Testis (tissue), 3 donors: Measurements from ENCODE around the gene WNK2. TPM values are rescaled to one million over a fixed set of nuclear protein-coding genes. Genes with fewer than 3 reads are reported as not detected.

Experiments used
- DNase-seq: peaks from one replicate; pipeline ENCODE4 v3.0.0-alpha.2; 2019
- H3K27ac ChIP-seq, 2 donors: fragments of 200-600 bp; sonication (generic); one replicate each; pipeline ENCODE4 v1.5.1; 2019
- H3K27me3 ChIP-seq: fragments of 200-600 bp; sonication (generic); one replicate; pipeline ENCODE4 v1.5.1; 2019
- H3K36me3 ChIP-seq: fragments of 200-600 bp; sonication (generic); one replicate; pipeline ENCODE4 v1.5.1; 2017; ENCODE audit warnings: low read depth; ENCODE audit errors: missing control alignments
- H3K4me1 ChIP-seq: fragments of 200-600 bp; sonication (generic); one replicate; pipeline ENCODE4 v1.5.1; 2019
- H3K4me3 ChIP-seq, 2 donors: fragments of 200-600 bp; sonication (generic); one replicate each; pipeline ENCODE4 v1.5.1; 2017 to 2019
- H3K9me3 ChIP-seq: fragments of 200-600 bp; sonication (generic); one replicate; pipeline ENCODE4 v1.5.1; 2017
- POLR2A ChIP-seq: fragments of 450-650 bp; IDR thresholded peaks from one replicate; pipeline ENCODE4 v1.6.1; 2017; ENCODE audit warnings: antibody characterized with exemption, mild to moderate bottlenecking, moderate library complexity
- WGBS, 2 donors: methylation state at CpG; one replicate each; pipeline ENCODE4 v1.1.5; 2018; 5-methylcytosine and 5-hydroxymethylcytosine counted together
- intact Hi-C: fragments of 100-400 bp; cut with DNase I; formaldehyde crosslinking; loops from one replicate; pipeline ENCODE4 v1.15.1; 2023; ENCODE audit warnings: low total_unique reads
- polyA plus RNA-seq: library from polyadenylated mRNA; stranded (reverse); fragments of 350-450 nt; fragmentation: Illumina TruSeq; extraction: RNeasy Lipid Tissue Mini Kit (QIAGEN cat#74804); gene quantifications from one replicate; pipeline ENCODE4 v1.2.3, GENCODE V29; 2014; ENCODE audit warnings: low read depth, low replicate concordance; ENCODE audit not compliant: insufficient read depth
- total RNA-seq, 2 donors: library from RNA; depleted of rRNA; stranded (reverse); fragments of >200 nt; gene quantifications; one replicate each; pipeline ENCODE4 v1.2.3, GENCODE V29; 2016
- TF ChIP-seq, protein P1 (sequence below), 3 experiments: fragments of 450-650 bp in 2 of 3; fragments of 200-600 bp in 1 of 3; sonication (generic) in 1 of 3; IDR thresholded peaks; one replicate each; pipeline ENCODE4 v1.5.1; 2016 to 2019; ENCODE audit warnings: antibody characterized with exemption in 3 of 3, mild to moderate bottlenecking in 2 of 3, moderate library complexity in 1 of 3

The WNK2 gene
- total and polyA plus RNA-seq, 3 donors from 2014 or later = 29.0 to 91.1 (median 50.5) TPM

DNA sequence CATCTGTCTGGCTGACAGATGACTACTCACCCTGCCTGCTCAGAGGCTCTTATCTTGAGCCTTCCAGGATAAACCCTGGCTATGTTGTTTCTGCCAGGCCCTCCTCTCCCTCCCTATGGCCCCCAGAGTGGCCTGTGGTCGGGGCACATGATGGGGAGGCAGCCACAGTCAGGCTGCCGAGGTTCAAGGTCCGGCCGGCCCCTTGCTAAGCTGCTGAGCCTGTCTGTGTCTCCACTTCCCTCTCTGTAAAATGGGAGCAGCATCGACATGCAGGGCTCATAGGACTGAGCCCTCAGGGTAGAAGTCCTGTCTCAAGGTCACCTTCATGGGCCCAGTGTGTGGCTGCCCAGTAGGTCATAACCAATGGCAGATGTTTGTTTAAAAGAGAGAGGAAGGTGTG is 28.5 kb downstream of the WNK2 start:
- TF ChIP-seq POLR2A = no peak
- TF ChIP-seq, protein P1, sequence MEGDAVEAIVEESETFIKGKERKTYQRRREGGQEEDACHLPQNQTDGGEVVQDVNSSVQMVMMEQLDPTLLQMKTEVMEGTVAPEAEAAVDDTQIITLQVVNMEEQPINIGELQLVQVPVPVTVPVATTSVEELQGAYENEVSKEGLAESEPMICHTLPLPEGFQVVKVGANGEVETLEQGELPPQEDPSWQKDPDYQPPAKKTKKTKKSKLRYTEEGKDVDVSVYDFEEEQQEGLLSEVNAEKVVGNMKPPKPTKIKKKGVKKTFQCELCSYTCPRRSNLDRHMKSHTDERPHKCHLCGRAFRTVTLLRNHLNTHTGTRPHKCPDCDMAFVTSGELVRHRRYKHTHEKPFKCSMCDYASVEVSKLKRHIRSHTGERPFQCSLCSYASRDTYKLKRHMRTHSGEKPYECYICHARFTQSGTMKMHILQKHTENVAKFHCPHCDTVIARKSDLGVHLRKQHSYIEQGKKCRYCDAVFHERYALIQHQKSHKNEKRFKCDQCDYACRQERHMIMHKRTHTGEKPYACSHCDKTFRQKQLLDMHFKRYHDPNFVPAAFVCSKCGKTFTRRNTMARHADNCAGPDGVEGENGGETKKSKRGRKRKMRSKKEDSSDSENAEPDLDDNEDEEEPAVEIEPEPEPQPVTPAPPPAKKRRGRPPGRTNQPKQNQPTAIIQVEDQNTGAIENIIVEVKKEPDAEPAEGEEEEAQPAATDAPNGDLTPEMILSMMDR (IDR thresholded peaks at IDR 0.05) = no peak
- 80 to 95% methylated on average over 3 to 5 of the region's 5 CpGs for WGBS, 2 donors
- H3K27me3 ChIP-seq = no peaks in the 10 kb centered on the region
- intact Hi-C loops = no loop called here
- peaks cover 4% of the 10 kb centered on the region for H3K4me1 ChIP-seq
- no peak for DNase-seq
- H3K9me3 ChIP-seq = no peaks in the 10 kb centered on the region
- H3K36me3 ChIP-seq = no peaks in the 10 kb centered on the region
- no peak overlapping the region for H3K27ac ChIP-seq
- H3K4me3 ChIP-seq = no peak overlapping the region

DNA sequence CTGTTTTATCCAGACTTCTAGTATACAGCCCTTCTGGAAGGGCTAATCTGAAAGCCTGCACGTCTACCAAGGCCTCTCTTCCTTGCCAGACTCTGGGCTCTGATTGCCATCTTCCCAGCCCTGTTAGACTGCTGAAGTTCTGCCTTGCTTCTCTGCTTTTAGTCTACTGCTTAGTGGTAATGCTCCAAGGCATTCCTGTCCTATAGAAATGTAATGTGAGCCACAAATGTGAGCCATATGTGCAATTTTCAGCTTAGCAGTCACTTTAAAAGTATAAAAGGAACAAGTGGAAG is 32.1 kb downstream of the WNK2 start:
- no peak for TF ChIP-seq POLR2A
- TF ChIP-seq, protein P1 (IDR thresholded peaks at IDR 0.05) = no peak

DNA sequence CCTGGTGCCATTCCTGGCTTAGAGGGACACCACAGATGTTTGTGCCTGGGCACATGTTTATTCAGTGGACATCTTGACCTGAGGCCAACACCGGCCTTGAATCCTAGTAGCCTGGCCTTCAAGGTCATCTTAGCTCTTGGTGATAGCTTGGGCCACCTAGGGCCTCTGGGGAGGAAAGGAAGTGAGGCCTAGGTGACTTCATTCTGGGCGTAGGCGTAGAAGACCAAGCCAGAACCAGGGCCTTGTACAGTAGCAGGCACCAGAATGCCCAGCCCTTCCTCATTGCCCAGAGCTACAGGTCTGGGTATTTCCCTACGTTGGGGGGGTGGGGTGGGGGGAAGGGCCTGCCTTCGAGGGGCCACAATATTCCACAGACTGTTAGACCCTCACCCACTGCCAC is 33.8 kb downstream of the WNK2 start:
- H3K4me3 ChIP-seq = no peak overlapping the region
- H3K27ac ChIP-seq = no peak overlapping the region
- no peaks in the 10 kb centered on the region for H3K9me3 ChIP-seq
- H3K27me3 ChIP-seq = no peaks in the 10 kb centered on the region
- no peaks in the 10 kb centered on the region for H3K36me3 ChIP-seq
- no peak for TF ChIP-seq POLR2A
- TF ChIP-seq, protein P1 (IDR thresholded peaks at IDR 0.05) = no peak
- no peak for DNase-seq
- H3K4me1 ChIP-seq = no peaks in the 10 kb centered on the region
- 80 to 83% methylated on average over 1 to 5 of the region's 5 CpGs for WGBS, 2 donors
- intact Hi-C loops = no loop called here

More for the DNA sequence above, 32.1 kb downstream of the WNK2 start:
- DNase-seq = no peak
- WGBS, 2 donors = 77 to 88% methylated on average over 1 of the region's 1 CpG
- H3K27ac ChIP-seq = no peak overlapping the region
- intact Hi-C loops = no loop called here
- no peaks in the 10 kb centered on the region for H3K4me1 ChIP-seq
- H3K9me3 ChIP-seq = no peaks in the 10 kb centered on the region
- no peaks in the 10 kb centered on the region for H3K27me3 ChIP-seq
- no peak overlapping the region for H3K4me3 ChIP-seq
- no peaks in the 10 kb centered on the region for H3K36me3 ChIP-seq

DNA sequence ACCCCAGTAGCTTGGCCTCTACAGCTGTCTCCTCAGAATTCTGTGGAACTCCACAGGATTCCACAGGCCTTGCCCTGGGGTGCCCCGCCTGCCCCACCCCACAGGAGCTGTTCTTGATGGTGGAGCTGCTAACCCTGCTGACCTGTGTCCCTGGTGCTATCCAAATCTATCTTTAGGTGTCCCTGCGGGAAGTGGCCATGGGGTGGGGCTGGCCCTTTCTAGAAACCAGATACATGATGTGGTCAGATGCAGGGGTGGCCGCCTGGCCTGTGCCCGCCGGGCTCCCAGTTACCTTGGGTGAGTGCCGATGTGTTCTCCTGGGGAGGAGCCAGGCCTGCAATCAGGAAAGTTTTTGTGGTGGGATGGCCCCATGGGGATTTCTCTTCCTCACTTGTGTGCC is 34.2 kb downstream of the WNK2 start:
- intact Hi-C loops = no loop called here
- Histone ChIP-seq H3K27me3 (no peaks in the 10 kb centered on the region), H3K4me3 (no peak overlapping the region), H3K9me3 (no peaks in the 10 kb centered on the region), H3K27ac (no peak overlapping the region), H3K36me3 (no peaks in the 10 kb centered on the region), H3K4me1 (no peaks in the 10 kb centered on the region)
- 93 to 96% methylated on average over 5 to 6 of the region's 6 CpGs for WGBS, 2 donors
- DNase-seq = no peak
- TF ChIP-seq POLR2A = no peak
- TF ChIP-seq, protein P1 (IDR thresholded peaks at IDR 0.05) = no peak

DNA sequence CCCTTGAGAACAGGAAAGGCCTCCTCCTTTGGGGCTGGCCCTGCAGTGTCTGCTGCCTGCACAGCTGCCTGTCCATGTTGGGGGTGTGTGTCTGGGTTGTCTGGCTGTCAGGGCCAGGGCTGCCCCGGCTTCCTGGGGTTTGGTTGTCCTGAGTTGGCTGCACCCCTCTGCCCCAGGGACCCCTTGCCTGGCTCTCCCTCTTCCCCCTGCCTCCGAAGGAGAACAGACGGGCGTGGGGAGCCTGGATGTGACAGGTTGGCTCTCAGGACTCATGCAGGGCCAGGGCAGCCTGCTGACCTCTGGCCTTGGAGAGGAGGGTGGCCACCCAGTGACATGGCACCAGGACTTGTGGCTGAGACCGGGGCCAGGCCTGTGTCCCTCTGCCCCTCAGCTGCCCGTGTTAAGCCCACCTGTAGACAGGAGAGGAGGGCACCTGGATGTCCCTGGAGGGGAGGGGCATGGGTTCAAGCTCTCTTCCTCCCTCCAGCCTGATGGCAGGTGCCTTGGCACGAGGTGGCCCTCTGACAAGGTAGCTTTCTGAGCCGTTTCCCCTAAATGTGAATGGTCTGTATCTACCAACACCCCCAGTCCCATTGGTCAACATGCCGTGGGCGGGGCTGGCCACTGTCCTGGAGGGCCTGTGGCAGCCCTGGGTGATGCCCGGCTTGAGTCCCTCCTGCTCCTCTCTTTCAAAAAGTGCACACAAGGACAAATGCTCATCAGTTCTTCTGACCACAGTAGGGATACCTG is 34.9 kb downstream of the WNK2 start:
- no peaks in the 10 kb centered on the region for H3K4me1 ChIP-seq
- intact Hi-C loops = no loop called here
- no peaks in the 10 kb centered on the region for H3K27me3 ChIP-seq
- H3K9me3 ChIP-seq = no peaks in the 10 kb centered on the region
- H3K36me3 ChIP-seq = no peaks in the 10 kb centered on the region
- 95 to 96% methylated on average over 4 to 11 of the region's 11 CpGs for WGBS, 2 donors
- TF ChIP-seq, protein P1 (IDR thresholded peaks at IDR 0.05) = no peak
- TF ChIP-seq POLR2A = no peak
- no peak overlapping the region for H3K27ac ChIP-seq
- H3K4me3 ChIP-seq = no peak overlapping the region
- DNase-seq = no peak
